Caki2 (cell line): ENCODE measurements around the gene GALNT6. TPM values are rescaled to one million over a fixed set of nuclear protein-coding genes. Genes with fewer than 3 reads are reported as not detected.

Experiments used
- DNase-seq: peaks from one replicate; pipeline ENCODE4 v3.0.0-alpha.2; 2015; ENCODE audit warnings: low read depth
- in situ Hi-C: cut with HindIII; loops from 2 replicates; pipeline ENCODE4 v1.10.0; 2016; ENCODE audit warnings: low sequenced_read_pairs, low pct_unique_long_range_greater_than_20kb, mixed read lengths
- total RNA-seq: library from RNA; depleted of rRNA; stranded (reverse); fragments of >200 nt; shearing (Covaris generic); gene quantifications from 2 replicates; pipeline ENCODE4 v1.2.3, GENCODE V29; 2014; ENCODE audit warnings: low replicate concordance

The GALNT6 gene
- total RNA-seq, 1 experiment from 2014 or later, result not detected

DNA sequence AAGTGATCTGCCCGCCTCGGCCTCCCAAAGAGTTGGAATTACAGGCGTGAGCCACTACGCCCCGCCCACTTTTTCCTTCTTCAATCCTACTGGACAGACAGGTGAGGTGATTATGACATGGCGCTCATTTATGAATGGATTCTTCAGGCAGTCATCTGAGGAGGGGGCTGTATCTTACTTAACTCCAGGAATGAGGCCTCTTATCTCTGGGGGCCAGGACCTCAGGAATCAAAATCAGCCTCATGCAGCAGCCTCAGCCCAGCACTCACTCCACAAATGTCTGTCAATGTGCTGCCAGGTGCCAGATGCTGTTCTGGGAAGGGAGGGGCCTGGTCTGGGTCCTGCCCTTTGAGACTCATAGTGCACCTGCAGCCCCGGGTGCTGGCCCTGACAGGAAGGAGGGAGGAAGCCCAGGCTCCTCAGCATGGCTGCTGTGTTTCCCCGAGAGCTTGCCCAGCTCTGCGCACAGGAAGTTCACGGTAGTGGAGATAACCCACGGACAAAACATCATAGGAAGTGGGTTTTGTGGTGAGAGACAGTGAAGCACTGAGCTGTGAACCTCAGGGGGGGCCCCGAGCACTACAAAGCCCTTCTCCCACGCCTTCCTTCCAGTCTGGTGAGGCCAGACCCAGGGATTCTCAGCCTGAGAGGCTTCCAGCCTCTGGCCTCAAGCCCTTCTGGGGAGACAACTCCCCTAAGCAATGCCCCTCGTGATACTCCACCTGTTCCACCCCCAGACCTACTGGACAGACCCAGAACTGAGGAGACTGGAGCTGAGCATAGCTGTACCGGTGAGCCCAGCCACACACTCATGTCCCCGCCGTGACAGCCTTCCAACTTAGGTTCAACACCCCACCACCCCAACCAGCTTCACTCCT is 22.3 kb downstream of the GALNT6 start:
- no peak for DNase-seq

DNA sequence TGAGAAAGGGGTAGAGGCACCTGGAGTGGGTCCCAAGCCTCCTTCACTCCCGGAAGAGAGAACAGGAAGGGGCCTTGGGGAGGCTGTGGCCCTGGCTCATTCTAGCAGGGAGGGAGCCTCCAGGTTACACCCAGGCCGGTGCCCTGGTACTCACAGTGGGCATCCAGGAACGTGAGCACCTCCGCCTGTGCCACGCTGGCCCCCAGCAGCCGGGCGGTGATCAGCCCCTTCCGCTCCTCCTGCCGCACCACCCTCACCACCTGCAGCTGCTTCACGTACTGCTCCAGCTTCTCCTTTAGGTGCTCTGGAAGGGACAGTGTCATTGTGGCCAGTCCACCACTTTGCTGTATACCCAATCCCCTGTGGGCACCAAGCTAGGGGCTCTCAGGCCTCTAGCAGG is 25.9 kb downstream of the GALNT6 start:
- in situ Hi-C loops, result no loop called here
- no peak for DNase-seq

More for the DNA sequence above, 22.3 kb downstream of the GALNT6 start:
- in situ Hi-C loops, result no loop called here

DNA sequence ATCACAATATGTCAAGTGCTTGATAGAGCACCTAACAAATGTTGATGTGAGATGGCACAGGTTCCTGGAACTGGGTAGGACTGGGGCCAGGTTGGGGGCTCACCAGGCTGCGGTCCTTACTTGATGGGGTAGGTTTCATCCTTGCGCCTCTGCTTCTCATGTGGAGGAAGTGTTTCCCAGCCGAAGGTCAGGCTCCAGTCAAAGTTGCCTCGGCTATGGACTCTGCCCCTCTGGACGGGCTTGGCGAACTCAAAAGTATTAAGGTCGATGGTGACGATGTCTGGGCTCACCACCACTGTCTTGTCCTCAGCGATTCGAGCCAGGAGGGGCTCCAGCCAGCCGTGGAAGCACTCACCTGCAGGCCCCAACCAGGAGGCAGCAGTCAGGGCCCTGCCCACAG is 27.2 kb downstream of the GALNT6 start:
- in situ Hi-C loops, result no loop called here
- DNase-seq, result no peak

DNA sequence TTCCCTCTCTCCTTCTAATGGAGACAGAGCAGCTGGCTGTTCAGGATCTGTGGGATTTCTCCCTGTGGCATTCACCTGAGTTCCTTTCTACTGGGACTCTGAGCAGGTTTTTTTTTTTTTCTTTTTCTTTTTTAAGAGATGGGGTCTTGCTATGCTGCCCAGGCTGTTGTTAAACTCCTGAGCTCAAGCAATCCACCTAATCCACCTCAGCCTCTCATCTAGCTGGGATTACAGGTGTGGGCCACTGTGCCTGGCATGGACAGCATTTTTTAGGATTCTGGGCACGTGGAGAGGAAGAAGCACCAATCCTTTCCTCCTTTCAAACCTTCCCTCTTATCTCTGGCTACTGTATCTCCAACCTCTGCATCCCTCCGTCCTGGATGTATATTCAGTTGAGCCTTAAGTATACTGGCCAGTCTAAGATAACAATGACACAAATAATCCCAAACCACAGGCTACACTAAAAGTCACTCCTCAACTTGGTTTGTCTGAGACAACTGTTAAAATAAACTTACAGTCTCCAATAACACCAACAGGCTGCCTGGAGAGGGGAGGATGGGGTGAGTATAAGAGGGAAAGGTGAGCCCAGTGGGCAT is 28.4 kb downstream of the GALNT6 start:
- DNase-seq, result no peak
- in situ Hi-C loops, result no loop called here

DNA sequence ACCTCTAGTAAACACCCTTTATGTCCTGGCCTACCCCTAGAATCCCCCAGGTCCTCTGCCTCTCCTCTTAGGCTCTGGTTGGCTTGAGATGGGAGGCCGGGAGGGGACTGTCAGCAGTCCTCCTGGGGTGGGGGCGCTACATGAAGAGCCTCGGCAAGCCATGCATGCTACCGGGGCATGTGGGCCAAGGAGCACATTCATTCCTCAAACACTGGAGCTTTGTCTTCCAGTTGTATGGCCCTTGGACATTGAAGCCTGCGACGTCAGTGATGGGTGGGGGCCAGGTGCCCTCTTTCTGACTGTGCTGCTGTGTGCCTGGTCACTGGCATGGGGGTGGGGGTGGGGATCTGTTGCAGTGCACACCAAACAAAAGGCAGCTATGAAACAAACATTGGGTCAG is 28.9 kb downstream of the GALNT6 start:
- in situ Hi-C loops, result no loop called here
- DNase-seq, result no peak

DNA sequence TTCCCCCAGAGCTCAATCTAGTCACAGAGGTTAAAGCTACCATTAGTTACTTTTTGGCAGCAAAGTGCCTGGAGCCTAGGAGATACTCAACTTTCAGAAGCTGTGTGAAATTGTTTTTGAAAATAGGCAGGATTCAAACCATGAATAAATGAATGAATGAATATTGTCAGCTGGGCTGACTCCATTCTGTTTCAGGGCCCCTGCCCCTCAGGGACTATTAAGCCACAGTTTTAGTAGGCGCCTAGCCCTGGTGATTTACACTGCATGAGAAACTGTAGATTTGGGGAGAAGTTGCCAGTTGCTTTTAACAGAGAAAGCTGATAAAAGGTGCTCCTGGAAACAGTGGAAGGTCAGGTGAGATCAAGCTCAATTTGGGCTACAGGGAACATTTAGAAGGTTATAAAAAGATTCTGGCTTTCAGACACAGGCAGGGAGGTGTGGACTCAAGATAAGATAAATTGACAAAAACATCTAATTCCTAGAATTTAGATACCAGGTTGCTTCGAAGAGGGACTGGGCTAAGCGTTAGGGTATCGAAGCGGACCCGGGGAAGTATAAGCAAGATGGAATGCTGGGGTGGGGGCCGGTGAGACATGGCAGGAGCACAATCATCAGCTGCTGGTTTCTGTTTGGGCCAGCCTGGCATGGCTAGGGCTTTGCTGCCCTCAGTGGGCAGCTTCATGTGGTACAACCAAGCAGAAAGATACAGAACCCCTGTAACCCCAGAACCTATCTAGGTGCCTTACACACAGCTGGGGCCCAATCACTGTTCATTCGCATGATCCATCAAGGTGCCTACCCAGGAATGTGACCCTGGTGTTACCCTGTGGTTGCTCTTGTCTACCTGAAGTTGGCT is 29.8 kb downstream of the GALNT6 start:
- in situ Hi-C loops, result no loop called here
- DNase-seq, result no peak

DNA sequence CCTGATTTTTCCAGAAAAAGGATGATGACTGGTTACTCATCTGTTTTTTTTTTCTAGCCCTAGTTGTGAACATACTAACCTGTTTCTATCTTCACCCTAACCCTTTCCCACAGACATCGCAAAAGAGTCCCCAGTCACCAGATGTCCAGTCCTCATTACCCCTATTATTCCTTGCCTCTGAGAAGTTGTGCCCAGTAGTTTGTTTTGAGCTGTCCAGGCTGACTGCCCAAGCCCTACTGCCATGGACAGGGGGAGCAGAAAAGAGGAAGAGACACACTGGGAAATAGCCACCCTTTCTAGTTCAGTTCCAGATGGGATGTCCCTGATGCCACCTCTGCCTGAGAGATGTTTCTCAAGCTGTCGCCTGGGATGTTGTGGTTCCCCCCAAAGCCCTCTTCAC is 30.9 kb downstream of the GALNT6 start:
- in situ Hi-C loops, result no loop called here

DNA sequence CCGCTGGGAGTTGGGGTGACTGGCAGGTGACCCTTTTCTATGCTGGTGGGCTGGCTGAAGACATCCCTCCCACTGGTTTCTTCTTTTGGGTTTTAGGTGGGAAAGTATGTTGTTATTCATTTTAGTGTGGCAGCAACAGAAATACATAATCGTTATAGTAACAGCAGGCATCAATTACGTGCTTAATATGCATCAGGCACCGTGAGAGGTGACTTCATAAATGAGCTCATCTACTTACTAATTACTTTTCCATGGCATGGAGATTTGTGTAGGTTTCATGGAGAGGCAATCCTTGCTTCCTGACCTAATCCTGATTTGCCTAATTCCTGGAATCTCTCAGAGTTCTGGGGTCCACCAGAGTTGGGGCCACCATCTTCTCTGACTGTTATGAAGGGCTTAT is 31.4 kb downstream of the GALNT6 start:
- in situ Hi-C loops, result no loop called here

More for the DNA sequence above, 30.9 kb downstream of the GALNT6 start:
- DNase-seq, result no peak

DNA sequence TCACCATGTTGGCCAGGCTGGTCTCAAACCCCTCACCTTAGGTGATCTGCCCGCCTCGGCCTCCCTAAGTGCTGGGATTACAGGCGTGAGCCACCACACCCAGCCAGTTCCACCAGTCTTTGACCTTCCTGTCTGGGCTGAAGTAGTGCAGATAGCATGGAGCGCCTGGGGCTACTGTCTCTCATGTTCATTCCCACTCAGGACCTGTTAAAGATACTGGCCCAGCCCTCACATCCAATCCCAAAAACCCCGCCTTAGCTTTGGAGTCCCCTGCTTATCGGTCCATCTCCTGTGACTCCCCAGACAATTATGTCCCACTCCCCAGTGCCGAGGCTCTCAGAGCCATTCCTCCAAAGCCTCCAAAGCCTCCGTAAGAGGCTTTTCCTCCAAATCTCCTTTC is 32.7 kb downstream of the GALNT6 start:
- DNase-seq, result no peak
- in situ Hi-C loops, result no loop called here

More for the DNA sequence above, 31.4 kb downstream of the GALNT6 start:
- no peak for DNase-seq

DNA sequence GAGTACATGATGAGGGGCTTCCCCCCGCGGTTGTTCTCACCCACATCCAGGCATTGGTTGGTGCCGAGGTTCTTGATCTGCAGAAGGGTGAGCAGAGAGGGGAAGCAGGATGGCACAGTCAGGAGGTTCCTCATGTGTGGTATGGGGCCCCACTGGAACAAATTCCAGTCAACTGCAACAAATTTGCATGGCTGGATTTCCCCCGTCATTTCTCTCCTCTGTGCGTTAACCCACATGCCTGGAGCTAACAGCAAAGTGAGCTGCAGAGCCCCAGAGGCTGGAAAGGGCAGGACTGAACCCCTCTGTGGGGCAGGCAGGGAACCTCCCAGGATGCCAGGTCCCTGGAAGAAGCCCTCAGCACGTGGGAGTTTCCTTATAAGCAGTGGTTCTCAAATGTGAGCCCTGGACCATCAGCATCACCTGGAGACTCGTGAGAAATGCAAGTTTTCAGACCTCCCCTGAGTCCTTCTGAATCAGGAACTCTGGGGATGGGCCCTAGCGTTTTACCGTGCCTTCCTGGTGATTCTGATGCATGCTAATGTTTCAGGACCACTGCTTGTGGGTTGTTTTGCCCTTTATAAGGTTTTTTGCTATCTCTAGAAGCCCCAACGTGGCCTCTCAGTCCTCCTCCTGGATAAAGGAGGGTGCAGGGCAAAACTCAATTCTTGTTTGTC is 33.7 kb downstream of the GALNT6 start:
- in situ Hi-C loops, result no loop called here
- DNase-seq, result no peak

DNA sequence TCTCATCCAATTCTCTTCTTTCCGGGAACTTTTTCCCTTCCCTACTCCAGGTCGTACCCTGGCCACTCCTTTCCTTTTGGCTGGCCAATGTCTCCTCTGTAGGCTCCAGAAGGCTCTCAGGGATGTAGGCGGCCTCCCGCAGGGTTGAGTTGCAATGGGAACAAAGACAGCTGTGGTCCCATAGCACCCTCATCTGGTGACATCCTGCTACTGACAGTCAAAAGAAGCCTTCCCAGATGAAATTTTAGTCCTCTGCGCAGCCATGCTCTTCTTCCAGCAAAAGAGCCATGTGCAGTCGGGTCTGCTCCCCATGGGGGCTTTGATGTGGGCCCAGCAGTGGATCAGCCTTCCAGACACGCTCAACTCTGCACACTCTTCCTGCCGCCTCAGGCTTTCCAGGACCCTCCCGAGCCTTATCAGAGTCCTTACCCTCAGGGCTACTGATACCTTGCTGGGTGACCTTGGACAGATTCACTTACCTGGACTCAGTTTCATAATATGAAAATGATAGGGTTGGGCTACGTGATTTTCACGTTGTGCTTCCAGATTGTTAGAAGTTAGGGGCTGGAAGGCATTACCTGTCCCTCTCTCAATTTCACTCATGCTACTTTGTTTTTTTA is 39.2 kb downstream of the GALNT6 start:
- DNase-seq, result peak; percentile 26
- in situ Hi-C loops, result no loop called here

DNA sequence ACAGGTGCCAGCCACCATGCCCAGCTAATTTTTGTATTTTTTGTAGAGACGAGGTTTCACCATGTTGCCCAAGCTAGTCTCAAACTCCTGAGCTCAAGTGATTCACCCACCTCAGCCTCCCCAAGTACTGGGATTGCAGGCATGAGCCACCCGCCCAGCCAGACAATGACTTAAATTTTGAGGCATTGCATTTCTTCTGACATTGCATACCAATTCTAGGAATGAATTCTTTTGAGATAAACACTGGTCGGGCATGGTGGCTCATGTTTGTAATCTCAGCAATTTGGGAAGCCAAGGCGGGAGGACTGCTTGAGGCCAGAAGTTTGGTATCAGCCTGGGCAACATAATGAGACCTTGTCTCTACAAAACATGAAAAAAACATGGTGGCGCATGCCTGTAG is 42.2 kb downstream of the GALNT6 start:
- in situ Hi-C loops, result no loop called here

DNA sequence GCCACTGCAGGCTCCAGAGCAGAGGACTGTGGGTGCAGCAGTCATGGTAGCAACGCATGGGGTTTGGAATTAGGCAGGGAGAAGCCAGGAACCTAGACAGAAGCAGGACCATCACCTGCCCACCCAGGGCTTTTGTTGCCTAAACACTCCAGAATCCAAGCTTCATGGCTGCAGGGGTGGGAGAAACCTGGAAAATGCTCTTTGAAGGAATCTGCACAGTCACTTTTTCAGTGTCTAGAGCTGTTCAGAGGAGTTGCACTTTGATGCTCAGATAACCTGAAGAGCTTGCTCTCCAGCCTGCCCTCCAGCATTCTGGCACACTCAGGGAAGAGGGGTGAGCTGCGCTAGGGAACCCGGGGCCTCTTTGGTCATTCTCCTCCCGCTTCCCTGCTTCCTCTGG is 43.1 kb downstream of the GALNT6 start:
- in situ Hi-C loops, result no loop called here
- no peak for DNase-seq

More for the DNA sequence above, 42.2 kb downstream of the GALNT6 start:
- DNase-seq, result no peak

DNA sequence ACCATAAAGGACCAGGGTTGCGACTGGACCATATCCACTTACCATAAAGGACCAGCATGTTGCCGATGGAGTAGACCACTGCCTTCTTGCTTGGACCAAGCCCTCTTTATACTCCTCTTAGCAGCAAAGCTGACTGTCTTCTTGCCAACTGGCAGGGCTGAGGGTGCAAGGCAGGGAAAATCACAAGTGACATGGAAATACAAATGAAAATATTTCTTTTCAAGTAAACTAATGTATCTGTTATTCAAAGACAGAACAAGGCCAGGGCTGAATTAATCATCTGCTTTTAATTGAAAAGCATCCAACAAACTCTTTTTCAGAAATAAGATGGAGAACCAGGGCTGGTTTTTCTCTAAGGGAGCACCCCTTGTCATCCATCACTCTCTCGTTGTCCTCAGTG is 44.6 kb downstream of the GALNT6 start, which contains the start of gene CELA1:
Gene CELA1 (minus strand): TSS at position 99 of the 400 bp plus-strand sequence. CDS start 41 bp downstream, at position 58.
- in situ Hi-C loops, result no loop called here
- no peak for DNase-seq

DNA sequence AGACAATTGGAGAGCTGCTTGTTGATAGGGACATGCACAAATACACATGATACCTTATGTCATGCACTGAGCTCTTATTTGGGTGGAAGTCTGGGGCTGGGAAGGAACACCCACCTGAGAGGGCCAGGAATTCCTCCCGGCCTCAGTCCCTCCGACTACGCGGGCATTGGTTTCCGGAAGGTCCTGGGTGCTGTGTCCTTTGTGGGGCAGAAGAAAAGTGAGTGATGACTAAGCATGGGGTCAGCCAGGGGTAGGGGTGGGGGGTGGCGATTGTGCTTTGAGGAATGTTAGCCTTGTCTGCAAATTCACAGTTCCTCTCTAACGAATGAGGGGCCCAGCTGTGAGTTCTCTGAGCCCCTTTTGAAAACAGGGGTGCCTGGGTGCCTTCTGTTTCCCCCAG is 45.5 kb downstream of the GALNT6 start:
- no peak for DNase-seq

DNA sequence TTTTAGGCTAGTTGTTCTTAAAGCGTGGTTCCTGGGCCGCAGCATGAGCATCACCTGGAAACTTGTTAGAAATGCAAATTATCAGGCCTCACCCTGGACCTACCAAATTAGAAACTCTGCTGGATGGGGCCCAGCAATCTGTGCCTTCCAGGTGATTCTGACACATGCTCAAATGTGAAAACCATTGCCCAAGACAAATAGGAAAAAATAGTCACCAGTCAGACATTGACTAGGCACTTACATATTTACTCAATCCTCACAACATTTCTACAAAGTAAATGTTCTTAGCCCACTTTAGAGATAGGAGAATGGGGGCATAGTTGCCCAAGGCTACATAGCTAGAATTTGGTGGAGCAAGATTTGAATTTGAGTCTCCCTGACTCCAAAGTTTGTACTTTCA is 48.0 kb downstream of the GALNT6 start:
- in situ Hi-C loops, result no loop called here
- no peak for DNase-seq

More for the DNA sequence above, 45.5 kb downstream of the GALNT6 start:
- in situ Hi-C loops, result no loop called here

DNA sequence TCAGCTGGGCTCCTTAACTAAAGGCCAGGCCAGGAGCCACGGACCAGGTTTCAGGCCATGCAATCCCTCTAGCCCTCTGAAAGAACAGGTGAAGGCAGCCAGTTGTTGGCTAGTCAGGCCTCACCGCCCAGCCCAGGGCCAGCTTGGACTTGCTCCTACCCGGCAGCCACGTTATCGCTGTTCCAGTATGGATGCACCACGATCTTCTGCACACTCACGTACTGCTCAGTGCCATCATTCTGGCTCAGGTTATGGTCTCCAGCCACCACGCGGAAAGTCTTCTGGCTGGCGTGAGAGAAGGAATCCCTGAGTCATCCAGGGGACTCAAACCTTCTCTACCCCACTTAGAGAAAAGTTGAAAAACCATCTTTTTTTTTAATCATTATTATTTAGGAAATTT is 48.8 kb downstream of the GALNT6 start:
- in situ Hi-C loops, result no loop called here
- no peak for DNase-seq
